Keratinocyte (primary cell): ENCODE data around the gene MPZL2. TPM values are rescaled to one million over a fixed set of nuclear protein-coding genes. Genes with fewer than 3 reads are reported as not detected.

Experiments used
- DNase-seq: peaks from one replicate; pipeline ENCODE4 v3.0.0-alpha.2; 2011; ENCODE audit warnings: low read depth, missing footprints, low spot score
- FAIRE-seq: peaks from 2 replicates; lab custom pipeline; 2011; peaks lifted over from hg19 to GRCh38; lab: Jason Lieb, UNC
- H2AFZ ChIP-seq: 2 replicates; pipeline ENCODE4 v1.6.0; 2012; ENCODE audit warnings: low read length, control low read depth, inconsistent platforms; ENCODE audit not compliant: control insufficient read depth
- H3K27ac ChIP-seq: 2 replicates; pipeline ENCODE4 v1.5.1; 2011; ENCODE audit warnings: low read length; ENCODE audit not compliant: control insufficient read depth, insufficient read depth
- H3K27me3 ChIP-seq: 3 replicates; pipeline ENCODE4 v1.6.0; 2011; ENCODE audit warnings: low read length; ENCODE audit not compliant: control insufficient read depth, insufficient read depth; ENCODE audit errors: extremely low read depth
- H3K36me3 ChIP-seq, 2 experiments: 2 replicates in 1 of 2; 3 replicates in 1 of 2; pipeline ENCODE4 v1.5.1; 2011; ENCODE audit warnings: low read length in 2 of 2, mild to moderate bottlenecking in 1 of 2; ENCODE audit not compliant: control insufficient read depth in 2 of 2, insufficient read depth in 2 of 2; ENCODE audit errors: extremely low read depth in 1 of 2
- H3K4me1 ChIP-seq: 3 replicates; pipeline ENCODE4 v1.5.1; 2011; ENCODE audit warnings: low read length; ENCODE audit not compliant: control insufficient read depth, insufficient read depth; ENCODE audit errors: extremely low read depth
- H3K4me2 ChIP-seq: 3 replicates; pipeline ENCODE4 v1.6.0; 2011; ENCODE audit warnings: low read depth, low read length; ENCODE audit not compliant: control insufficient read depth, insufficient read depth; ENCODE audit errors: extremely low read depth
- H3K4me3 ChIP-seq, 3 experiments: fragments of 200-600 bp in 1 of 3; sonication (generic) in 1 of 3; 2 replicates in 2 of 3; 3 replicates in 1 of 3; pipeline ENCODE4 v1.5.1; 2011 to 2016; ENCODE audit warnings: low read length in 3 of 3, mild to moderate bottlenecking in 3 of 3, control low read depth in 2 of 3, inconsistent platforms in 1 of 3, low read depth in 1 of 3, mixed read lengths in 1 of 3, mixed run types in 1 of 3, moderate library complexity in 1 of 3; ENCODE audit not compliant: control insufficient read depth in 2 of 3, insufficient read depth in 2 of 3; ENCODE audit errors: extremely low read depth in 1 of 3
- H3K79me2 ChIP-seq: 2 replicates; pipeline ENCODE4 v1.6.0; 2012; ENCODE audit warnings: low read length; ENCODE audit not compliant: control insufficient read depth, insufficient read depth
- H3K9ac ChIP-seq: 3 replicates; pipeline ENCODE4 v1.6.0; 2011; ENCODE audit warnings: low read length; ENCODE audit not compliant: control insufficient read depth, insufficient read depth; ENCODE audit errors: extremely low read depth
- H3K9me1 ChIP-seq: 3 replicates; pipeline ENCODE4 v1.6.0; 2011; ENCODE audit warnings: low read length; ENCODE audit not compliant: control insufficient read depth, insufficient read depth; ENCODE audit errors: extremely low read depth
- H3K9me3 ChIP-seq: 2 replicates; pipeline ENCODE4 v1.5.1; 2012; ENCODE audit warnings: low read depth, low read length; ENCODE audit not compliant: control insufficient read depth
- H4K20me1 ChIP-seq: 3 replicates; pipeline ENCODE4 v1.6.0; 2011; ENCODE audit warnings: low read length; ENCODE audit not compliant: control insufficient read depth, insufficient read depth; ENCODE audit errors: extremely low read depth
- CTCF ChIP-seq, 3 experiments: IDR thresholded peaks in 1 of 3; conservative IDR thresholded peaks in 1 of 3; optimal IDR thresholded peaks in 1 of 3; 2 replicates in 2 of 3; 3 replicates in 1 of 3; pipeline versions ENCODE3 to v1.5.1; 2011; ENCODE audit warnings: low read length in 3 of 3, mild to moderate bottlenecking in 3 of 3, moderate library complexity in 2 of 3, control low read depth in 1 of 3, inconsistent platforms in 1 of 3; ENCODE audit not compliant: insufficient read depth in 2 of 3; ENCODE audit errors: extremely low read depth in 1 of 3
- EZH2 ChIP-seq: IDR thresholded peaks from one replicate; pipeline ENCODE4 v1.6.1; 2012; ENCODE audit warnings: inconsistent platforms, mild to moderate bottlenecking, low read length, moderate library complexity
- dilution Hi-C: fragments of 300-500 bp; cut with MboI; formaldehyde crosslinking; loops from one replicate; pipeline ENCODE4 v1.7.0; 2020; ENCODE audit warnings: low sequenced_read_pairs; ENCODE audit not compliant: extremely low pct_ligation_motif_present
- polyA plus RNA-seq, 5 experiments: library from polyadenylated mRNA; depleted of rRNA in 3 of 5; stranded (reverse) in 3 of 5; stranded (forward) in 1 of 5; unstranded in 1 of 5; fragments of >200 nt; gene quantifications; 1 replicate in 1 of 5; 2 replicates in 3 of 5; 3 replicates in 1 of 5; pipeline versions ENCODE4 v1.2.1 to v1.2.3, GENCODE V29; 2011 to 2012; ENCODE audit warnings: missing spikeins in 2 of 5, low read depth in 1 of 5, low replicate concordance in 1 of 5

The MPZL2 gene
- polyA plus RNA-seq, 1 donor (not counting 4 experiments of a cell fraction or from before 2014, with no cell fraction given) = 225 TPM

- Histone ChIP-seq H3K4me1 (peaks cover 21% of the 10 kb centered on the region), H2AFZ (no peak overlapping the region), H3K36me3 (no peaks in the 10 kb centered on the region), H4K20me1 (no peaks in the 10 kb centered on the region), H3K27me3 (no peaks in the 10 kb centered on the region), H3K9me1 (no peaks in the 10 kb centered on the region), H3K27ac (no peak overlapping the region), H3K79me2 (peaks cover 10% of the 10 kb centered on the region), H3K4me3 (no peak overlapping the region), H3K9ac (no peak overlapping the region), H3K9me3 (no peaks in the 10 kb centered on the region), H3K4me2 (no peak overlapping the region)
- FAIRE-seq = no peak
- TF ChIP-seq CTCF (optimal IDR thresholded peaks at IDR 0.05 in 1 of 3, IDR thresholded peaks at IDR 0.05 in 1 of 3, conservative IDR thresholded peaks at IDR 0.05 in 1 of 3; ENCODE audit: extremely low read depth in 1 of 3, insufficient read depth in 2 of 3, low read length in 3 of 3) = no peak
- no peak for TF ChIP-seq EZH2
- dilution Hi-C loops = no loop called here
- no peak for DNase-seq
These were observed 18.0 kb downstream of the MPZL2 start for GRCh38 chr11:118245936-118246562.

GRCh38 chr11:118243993-118244762 lies 19.9 kb downstream of the MPZL2 start:
- H2AFZ ChIP-seq = no peak overlapping the region
- H3K4me1 ChIP-seq = peaks cover 18% of the 10 kb centered on the region
- H3K79me2 ChIP-seq = peaks cover 4% of the 10 kb centered on the region
- H3K9me1 ChIP-seq = no peaks in the 10 kb centered on the region
- dilution Hi-C loops = no loop called here
- no peaks in the 10 kb centered on the region for H3K27me3 ChIP-seq
- H3K9me3 ChIP-seq = no peaks in the 10 kb centered on the region
- no peak overlapping the region for H3K9ac ChIP-seq
- TF ChIP-seq EZH2 (no peak), CTCF (optimal IDR thresholded peaks at IDR 0.05 in 1 of 3, IDR thresholded peaks at IDR 0.05 in 1 of 3, conservative IDR thresholded peaks at IDR 0.05 in 1 of 3; ENCODE audit: extremely low read depth in 1 of 3, insufficient read depth in 2 of 3, low read length in 3 of 3) (no peak)
- H3K4me2 ChIP-seq = no peak overlapping the region
- no peaks in the 10 kb centered on the region for H4K20me1 ChIP-seq
- H3K27ac ChIP-seq = no peak overlapping the region
- DNase-seq = no peak
- FAIRE-seq = no peak
- H3K36me3 ChIP-seq = no peaks in the 10 kb centered on the region
- no peak overlapping the region for H3K4me3 ChIP-seq
